ENCODE measurements around the gene ADCY3.

- TF ChIP-seq YY1 (IDR thresholded peaks at IDR 0.05; ENCODE audit: extremely low read depth, insufficient replicate concordance, low read depth, low read length) = no peak
- TF ChIP-seq CTCF (IDR thresholded peaks at IDR 0.05 in 2 of 3, conservative IDR thresholded peaks at IDR 0.05 in 1 of 3; ENCODE audit: borderline replicate concordance in 1 of 3, insufficient read depth in 1 of 3, low read depth in 2 of 3, low read length in 2 of 3) = no peak
- TF ChIP-seq POLR2A (IDR thresholded peaks at IDR 0.05; ENCODE audit: borderline replicate concordance, extremely low read depth, insufficient read depth, insufficient read length) = no peak
- no peak for TF ChIP-seq POLR2AphosphoS5 (IDR thresholded peaks at IDR 0.05; ENCODE audit: low read depth, low read length)
- TF ChIP-seq EZH2phosphoT487 (IDR thresholded peaks at IDR 0.05; ENCODE audit: borderline replicate concordance) = no peak
- no peak for TF ChIP-seq EZH2 (IDR thresholded peaks at IDR 0.05)
- TF ChIP-seq SP1 (IDR thresholded peaks at IDR 0.05; ENCODE audit: low read depth) = no peak
- no peak for TF ChIP-seq CBX3 (IDR thresholded peaks at IDR 0.05; ENCODE audit: low read depth)
- TF ChIP-seq MAX (IDR thresholded peaks at IDR 0.05) = no peak
- no peak for TF ChIP-seq RAD21 (IDR thresholded peaks at IDR 0.05; ENCODE audit: low read depth)
- no peak for TF ChIP-seq JUND (IDR thresholded peaks at IDR 0.05)
- TF ChIP-seq ATF3 (IDR thresholded peaks at IDR 0.05) = no peak
These were observed 99.9 kb downstream of the ADCY3 start for GRCh38 chr2:24820175-24820513.

Measured in HCT116 (cell line).